Parathyroid adenoma (tissue), 2 donors: ENCODE results near the gene SYNPO2.
"Not testable (repeated sequence)": the region's sequence is repeated elsewhere in the genome, so short reads cannot be mapped to it uniquely, and the experiment has no call there.

Experiments
- H2AFZ ChIP-seq: fragments of 300-600 bp; sonication (generic); one replicate; pipeline ENCODE4 v1.7.0; 2017; ENCODE audit warnings: antibody characterized with exemption, mild to moderate bottlenecking
- H3K27ac ChIP-seq: fragments of 300-600 bp; sonication (generic); one replicate; pipeline ENCODE4 v1.7.0; 2017
- H3K27me3 ChIP-seq: fragments of 300-600 bp; sonication (generic); one replicate; pipeline ENCODE4 v1.7.0; 2017; ENCODE audit warnings: low read length; ENCODE audit not compliant: control insufficient read depth, insufficient read depth
- H3K36me3 ChIP-seq: fragments of 300-600 bp; sonication (generic); one replicate; pipeline ENCODE4 v1.7.0; 2017; ENCODE audit warnings: low read length; ENCODE audit not compliant: control insufficient read depth, insufficient read depth
- H3K4me1 ChIP-seq: fragments of 300-600 bp; sonication (generic); one replicate; pipeline ENCODE4 v1.7.0; 2017; ENCODE audit warnings: control low read depth
- H3K4me2 ChIP-seq: fragments of 300-600 bp; sonication (generic); one replicate; pipeline ENCODE4 v1.7.0; 2017; ENCODE audit warnings: low read length
- H3K4me3 ChIP-seq: fragments of 300-600 bp; sonication (generic); one replicate; pipeline ENCODE4 v1.7.0; 2017; ENCODE audit warnings: low read depth, low read length
- H3K79me2 ChIP-seq: fragments of 300-600 bp; sonication (generic); one replicate; pipeline ENCODE4 v1.7.0; 2017; ENCODE audit warnings: control low read depth
- H3K9ac ChIP-seq: fragments of 300-600 bp; sonication (generic); one replicate; pipeline ENCODE4 v1.7.0; 2017; ENCODE audit warnings: mild to moderate bottlenecking
- H3K9me3 ChIP-seq: fragments of 300-600 bp; sonication (generic); one replicate; pipeline ENCODE4 v1.7.0; 2017; ENCODE audit warnings: low read length; ENCODE audit not compliant: control insufficient read depth
- TF ChIP-seq, protein P1 (sequence below): fragments of 300-600 bp; sonication (generic); IDR thresholded peaks from one replicate; pipeline ENCODE4 v1.7.0; 2017; ENCODE audit warnings: antibody characterized with exemption, mild to moderate bottlenecking
- donor health status: primary hyperparathyroidism.

SYNPO2 gene

GRCh38 chr4:118973295-118973694, 84.6 kb downstream of the SYNPO2 start:
- Histone ChIP-seq H3K9ac (no peak overlapping the region), H3K36me3 (no peaks in the 10 kb centered on the region), H2AFZ (no peak overlapping the region), H3K27me3 (no peaks in the 10 kb centered on the region), H3K4me1 (no peaks in the 10 kb centered on the region), H3K4me2 (no peak overlapping the region), H3K79me2 (no peaks in the 10 kb centered on the region), H3K4me3 (no peak overlapping the region), H3K9me3 (no peaks in the 10 kb centered on the region), H3K27ac (no peak overlapping the region)
- TF ChIP-seq, protein P1, sequence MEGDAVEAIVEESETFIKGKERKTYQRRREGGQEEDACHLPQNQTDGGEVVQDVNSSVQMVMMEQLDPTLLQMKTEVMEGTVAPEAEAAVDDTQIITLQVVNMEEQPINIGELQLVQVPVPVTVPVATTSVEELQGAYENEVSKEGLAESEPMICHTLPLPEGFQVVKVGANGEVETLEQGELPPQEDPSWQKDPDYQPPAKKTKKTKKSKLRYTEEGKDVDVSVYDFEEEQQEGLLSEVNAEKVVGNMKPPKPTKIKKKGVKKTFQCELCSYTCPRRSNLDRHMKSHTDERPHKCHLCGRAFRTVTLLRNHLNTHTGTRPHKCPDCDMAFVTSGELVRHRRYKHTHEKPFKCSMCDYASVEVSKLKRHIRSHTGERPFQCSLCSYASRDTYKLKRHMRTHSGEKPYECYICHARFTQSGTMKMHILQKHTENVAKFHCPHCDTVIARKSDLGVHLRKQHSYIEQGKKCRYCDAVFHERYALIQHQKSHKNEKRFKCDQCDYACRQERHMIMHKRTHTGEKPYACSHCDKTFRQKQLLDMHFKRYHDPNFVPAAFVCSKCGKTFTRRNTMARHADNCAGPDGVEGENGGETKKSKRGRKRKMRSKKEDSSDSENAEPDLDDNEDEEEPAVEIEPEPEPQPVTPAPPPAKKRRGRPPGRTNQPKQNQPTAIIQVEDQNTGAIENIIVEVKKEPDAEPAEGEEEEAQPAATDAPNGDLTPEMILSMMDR: no peak

DNA sequence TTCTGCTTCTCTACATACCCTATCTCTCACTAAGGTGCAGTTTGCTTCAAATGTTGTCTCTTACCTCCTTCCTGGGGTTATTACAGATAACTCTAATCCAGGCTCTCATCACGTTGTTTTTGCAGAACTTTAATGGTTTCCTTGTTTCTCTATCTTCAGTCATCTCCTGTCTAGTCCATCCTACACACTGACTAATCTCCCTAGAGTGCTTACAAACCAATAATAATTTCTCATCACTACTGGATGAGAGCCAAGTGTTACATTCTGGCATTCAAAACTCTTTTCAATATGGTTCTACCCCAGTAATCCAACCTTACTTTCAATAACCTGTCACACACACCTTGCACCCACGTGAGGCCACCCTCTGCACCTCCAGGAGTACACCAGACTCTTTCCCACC, 86.1 kb downstream of the SYNPO2 start:
- Histone ChIP-seq H3K4me2 (no peak overlapping the region), H3K4me1 (no peaks in the 10 kb centered on the region), H3K36me3 (no peaks in the 10 kb centered on the region), H3K27me3 (no peaks in the 10 kb centered on the region), H3K4me3 (no peak overlapping the region), H3K27ac (no peak overlapping the region), H3K9ac (no peak overlapping the region), H3K9me3 (no peaks in the 10 kb centered on the region), H2AFZ (no peak overlapping the region), H3K79me2 (no peaks in the 10 kb centered on the region)
- TF ChIP-seq, protein P1: no peak

DNA sequence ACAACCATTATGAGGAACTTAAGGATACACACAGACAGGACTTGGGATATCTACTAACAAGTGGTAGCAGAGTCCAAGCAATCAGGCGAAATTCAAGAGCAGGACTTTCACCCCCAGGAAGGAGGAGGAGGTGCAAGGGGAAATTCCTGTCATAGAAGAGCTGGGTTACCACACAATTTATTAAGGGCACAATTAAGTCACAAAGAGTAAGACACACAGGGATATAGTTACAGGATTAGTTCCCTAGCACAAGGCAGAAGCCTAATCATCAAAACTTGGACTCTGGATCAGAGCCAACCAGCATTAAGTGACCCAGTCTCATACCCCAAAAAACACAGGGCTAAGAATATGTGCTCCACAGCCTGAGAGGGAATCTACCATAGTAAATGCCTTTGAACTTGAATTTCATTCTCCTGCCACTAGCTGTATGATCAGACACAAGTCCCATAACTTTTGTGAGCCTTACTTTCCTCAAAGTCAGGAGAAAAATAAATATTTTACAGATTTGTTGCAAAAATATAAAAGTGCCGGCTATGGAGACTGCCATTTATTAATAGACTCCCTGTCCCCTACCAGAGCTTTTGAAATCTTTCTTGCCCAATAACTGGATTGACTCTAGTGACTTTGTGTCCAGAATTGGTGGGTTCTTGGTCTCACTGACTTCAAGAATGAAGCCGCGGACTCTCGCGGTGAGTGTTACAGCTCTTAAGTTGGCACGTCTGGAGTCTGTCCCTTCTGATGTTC, 87.0 kb downstream of the SYNPO2 start:
- Histone ChIP-seq H3K9ac (no peak overlapping the region), H3K4me3 (no peak overlapping the region), H3K4me1 (no peaks in the 10 kb centered on the region), H3K9me3 (no peaks in the 10 kb centered on the region), H3K27ac (no peak overlapping the region), H3K79me2 (no peaks in the 10 kb centered on the region), H2AFZ (no peak overlapping the region), H3K27me3 (no peaks in the 10 kb centered on the region), H3K36me3 (no peaks in the 10 kb centered on the region), H3K4me2 (no peak overlapping the region)
- TF ChIP-seq, protein P1: no peak

- not testable (repeated sequence) for H3K27me3 ChIP-seq, H3K36me3 ChIP-seq, H3K79me2 ChIP-seq, H3K4me3 ChIP-seq, H3K9me3 ChIP-seq, H2AFZ ChIP-seq, H3K27ac ChIP-seq, H3K4me1 ChIP-seq, H3K9ac ChIP-seq, H3K4me2 ChIP-seq
These were observed 87.5 kb downstream of the SYNPO2 start for GRCh38 chr4:118976193-118976560.

GRCh38 chr4:118977100-118977499, 88.4 kb downstream of the SYNPO2 start:
- not testable (repeated sequence) for H3K4me3 ChIP-seq, H3K9ac ChIP-seq, H3K79me2 ChIP-seq, H3K9me3 ChIP-seq, H3K27ac ChIP-seq, H3K4me2 ChIP-seq, H3K4me1 ChIP-seq, H2AFZ ChIP-seq, H3K36me3 ChIP-seq, H3K27me3 ChIP-seq

DNA sequence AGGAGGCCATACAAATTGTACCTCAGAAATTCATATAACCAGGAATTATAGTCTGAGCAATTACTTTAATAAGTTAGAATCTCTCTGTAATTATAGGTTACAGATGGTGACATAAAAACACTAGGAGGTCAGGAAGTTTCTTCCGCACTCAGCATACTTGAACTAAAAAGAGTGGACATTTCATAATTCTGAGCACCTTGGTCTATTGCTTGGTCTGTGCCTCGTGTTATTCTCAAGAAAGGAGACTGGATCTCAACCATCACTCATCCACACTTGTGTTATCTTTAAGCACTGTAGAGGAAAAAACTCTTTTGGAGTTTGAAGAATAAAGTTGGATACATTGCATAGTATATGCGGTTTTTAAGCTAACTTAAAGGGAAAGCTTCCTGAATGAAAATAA, 91.1 kb downstream of the SYNPO2 start:
- Histone ChIP-seq H3K4me1 (no peaks in the 10 kb centered on the region), H3K9ac (no peak overlapping the region), H3K4me2 (no peak overlapping the region), H3K27ac (no peak overlapping the region), H2AFZ (no peak overlapping the region), H3K4me3 (no peak overlapping the region), H3K36me3 (no peaks in the 10 kb centered on the region), H3K9me3 (no peaks in the 10 kb centered on the region), H3K27me3 (no peaks in the 10 kb centered on the region), H3K79me2 (no peaks in the 10 kb centered on the region)
- TF ChIP-seq, protein P1: no peak
